GM21515 (cell line): Measurements from ENCODE around the gene TMEM30A.
A peak's percentile ranks its signal among the peaks of the same experiment; 100 is the strongest.

ENCODE experiments used
- ATAC-seq: cut with Tn5 transposase; IDR thresholded peaks from one replicate; pipeline ENCODE4 v1.9.1; 2021; ENCODE audit not compliant: unreplicated experiment

Gene TMEM30A

GRCh38 chr6:75220357-75220756, 64.2 kb downstream of the TMEM30A start:
- ATAC-seq = no peak

GRCh38 chr6:75219263-75219662, 65.3 kb downstream of the TMEM30A start:
- ATAC-seq = no peak

GRCh38 chr6:75217193-75217592, 67.4 kb downstream of the TMEM30A start:
- ATAC-seq = no peak

GRCh38 chr6:75215291-75215690, 69.3 kb downstream of the TMEM30A start:
- ATAC-seq = no peak

- no peak for ATAC-seq
Measured at GRCh38 chr6:75213732-75214131, 70.9 kb downstream of the TMEM30A start.

GRCh38 chr6:75213112-75213511, 71.5 kb downstream of the TMEM30A start:
- no peak for ATAC-seq

- no peak for ATAC-seq
Measured at GRCh38 chr6:75211920-75212590, 72.5 kb downstream of the TMEM30A start.

- ATAC-seq = no peak
Measured at GRCh38 chr6:75210885-75211739, 73.5 kb downstream of the TMEM30A start.

GRCh38 chr6:75209184-75209723, 75.3 kb downstream of the TMEM30A start:
- ATAC-seq = no peak

- ATAC-seq = peak; percentile 80
Measured at GRCh38 chr6:75208298-75209183, 76.1 kb downstream of the TMEM30A start.

- ATAC-seq = no peak
Measured at GRCh38 chr6:75206576-75207342, 77.8 kb downstream of the TMEM30A start.

GRCh38 chr6:75205776-75206575, 78.6 kb downstream of the TMEM30A start, which contains the start of gene COL12A1:
Gene COL12A1 (minus strand): TSS chr6:75206053. CDS start chr6:75202792, 3,261 bp downstream.
- ATAC-seq = no peak

GRCh38 chr6:75204959-75205775, 79.4 kb downstream of the TMEM30A start:
- no peak for ATAC-seq

GRCh38 chr6:75204217-75204958, 80.2 kb downstream of the TMEM30A start:
- no peak for ATAC-seq

GRCh38 chr6:75203721-75204120, 80.9 kb downstream of the TMEM30A start:
- no peak for ATAC-seq
